K562 (cell line): ENCODE results near the gene KMT2C. TPM values are rescaled to one million over a fixed set of nuclear protein-coding genes. Genes with fewer than 3 reads are reported as not detected.
A peak's percentile ranks its signal among the peaks of the same experiment; 100 is the strongest.

Experiments used
- ATAC-seq: fragments of 200-7000 bp; cut with Tn5 transposase; 3 replicates; pipeline ENCODE4 v1.9.1; 2020; ENCODE audit warnings: moderate library complexity
- BruUV-seq: library from RNA; stranded (reverse); fragments of 400-500 nt; replicated peaks from 2 replicates; lab custom pipeline; 2021; lab: Mats Ljungman, UMichigan
- CTCF ChIA-PET: fragments of 300-600 bp; formaldehyde crosslinking; extraction: SDS; loops from one replicate; lab custom pipeline; 2021; ENCODE audit warnings: low intra/inter-chr PET ratio; lab: Yijun Ruan, JAX
- POLR2A ChIA-PET: fragments of 300-600, 350-650 bp; sonication (Branson Sonifier 250); formaldehyde crosslinking; extraction: SDS; loops from one replicate; lab custom pipeline; 2021; ENCODE audit warnings: antibody characterized with exemption, inconsistent platforms; lab: Yijun Ruan, JAX
- DNase-seq, 4 experiments: peaks; one replicate each; pipeline versions ENCODE4 v3.0.0 to v3.0.0-alpha.2; 2011 to 2018; ENCODE audit warnings: low spot score in 3 of 4, mixed read lengths in 3 of 4; ENCODE audit errors: extremely low read depth in 1 of 4
- FAIRE-seq: peaks from 2 replicates; lab custom pipeline; 2011; peaks lifted over from hg19 to GRCh38; lab: Jason Lieb, UNC
- H2AFZ ChIP-seq: 2 replicates; pipeline ENCODE4 v1.6.0; 2011; ENCODE audit warnings: low read depth, low read length, control low read depth, inconsistent platforms
- H3K27ac ChIP-seq: fragments of 200-600 bp; 3 replicates; pipeline ENCODE4 v1.8.0; 2011; ENCODE audit warnings: low read depth, mild to moderate bottlenecking, control low read depth, inconsistent platforms, low read length, moderate library complexity, mixed read lengths; ENCODE audit errors: extremely low read depth
- H3K27me3 ChIP-seq, 2 experiments: fragments of 300-600 bp in 1 of 2; 2 replicates in 1 of 2; 3 replicates in 1 of 2; pipeline versions ENCODE4 v1.6.0 to v1.8.0; 2011; ENCODE audit warnings: inconsistent platforms in 2 of 2, low read length in 2 of 2, mild to moderate bottlenecking in 1 of 2, mixed read lengths in 1 of 2, moderate library complexity in 1 of 2; ENCODE audit not compliant: control insufficient read depth in 2 of 2, insufficient read depth in 2 of 2
- H3K36me3 ChIP-seq: fragments of 300-600 bp; 3 replicates; pipeline ENCODE4 v1.8.0; 2011; ENCODE audit warnings: mild to moderate bottlenecking, low read length, inconsistent platforms; ENCODE audit not compliant: control insufficient read depth, insufficient read depth
- H3K4me1 ChIP-seq, 2 experiments: fragments of 200-600 bp in 1 of 2; replicated peaks in 1 of 2; 2 replicates in 1 of 2; 3 replicates in 1 of 2; pipeline versions ENCODE4 v1.5.1 to v1.8.0; 2011; ENCODE audit warnings: inconsistent platforms in 2 of 2, low read length in 2 of 2, mild to moderate bottlenecking in 1 of 2, mixed read lengths in 1 of 2, moderate library complexity in 1 of 2; ENCODE audit not compliant: control insufficient read depth in 2 of 2, insufficient read depth in 2 of 2
- H3K4me2 ChIP-seq: 2 replicates; pipeline ENCODE4 v1.6.1; 2011; ENCODE audit warnings: low read length, control low read depth, inconsistent platforms, mixed read lengths; ENCODE audit not compliant: insufficient read depth
- H3K4me3 ChIP-seq: fragments of 200-600 bp; sonication (generic), shearing (Covaris generic); 2 replicates; pipeline ENCODE4 v1.5.1; 2016; ENCODE audit warnings: control low read depth, inconsistent platforms
- H3K79me2 ChIP-seq: fragments of 200-600 bp; 3 replicates; pipeline ENCODE4 v1.8.0; 2011; ENCODE audit warnings: low read length, inconsistent platforms; ENCODE audit not compliant: control insufficient read depth, insufficient read depth
- H3K9ac ChIP-seq, 2 experiments: 2 replicates each; pipeline versions ENCODE4 v1.6.0 to v1.6.1; 2011; ENCODE audit warnings: low read depth in 2 of 2, low read length in 2 of 2, control low read depth in 1 of 2, inconsistent platforms in 1 of 2, mild to moderate bottlenecking in 1 of 2, mixed read lengths in 1 of 2; ENCODE audit not compliant: insufficient read depth in 1 of 2
- H3K9me1 ChIP-seq: one replicate; pipeline ENCODE4 v1.6.0; 2011; ENCODE audit warnings: inconsistent platforms, mild to moderate bottlenecking, low read length, moderate library complexity; ENCODE audit not compliant: control insufficient read depth, insufficient read depth
- H3K9me3 ChIP-seq: replicated peaks from 2 replicates; pipeline ENCODE4 v1.5.1; 2011; ENCODE audit warnings: low read depth, low read length, inconsistent platforms; ENCODE audit not compliant: control insufficient read depth, insufficient read depth
- H4K20me1 ChIP-seq: replicated peaks from 2 replicates; pipeline ENCODE4 v1.6.1; 2011; ENCODE audit warnings: low read length, inconsistent platforms, mixed read lengths; ENCODE audit not compliant: control insufficient read depth, insufficient read depth
- CBX3 ChIP-seq, 2 experiments: IDR thresholded peaks; 1 replicate in 1 of 2; 2 replicates in 1 of 2; pipeline ENCODE4 v1.6.1; 2012; ENCODE audit warnings: inconsistent platforms in 2 of 2, low read length in 2 of 2, borderline replicate concordance in 1 of 2, control low read depth in 1 of 2
- DNMT1 ChIP-seq: fragments of 450-650 bp; IDR thresholded peaks from 2 replicates; pipeline ENCODE4 v1.6.1; 2016; ENCODE audit warnings: antibody characterized with exemption, mild to moderate bottlenecking
- HDAC3 ChIP-seq: fragments of 450-650 bp; IDR thresholded peaks from 2 replicates; pipeline ENCODE4 v1.6.1; 2018; ENCODE audit warnings: borderline replicate concordance, mild to moderate bottlenecking, moderate library complexity; ENCODE audit not compliant: partially characterized antibody
- NFRKB ChIP-seq: fragments of 450-650 bp; IDR thresholded peaks from 2 replicates; pipeline ENCODE4 v1.6.1; 2016; ENCODE audit warnings: low read depth
- SMARCA4 ChIP-seq: fragments of 450-650 bp; IDR thresholded peaks from 2 replicates; pipeline ENCODE4 v1.6.1; 2016
- SRSF7 ChIP-seq: fragments of 200-400 bp; formaldehyde crosslinking; optimal IDR thresholded peaks from 2 replicates; pipeline ENCODE3; 2017; ENCODE audit warnings: mild to moderate bottlenecking, low read depth, low read length
- ZBTB11 ChIP-seq, 3 experiments: fragments of 200-800 bp in 1 of 3; fragments of 250-450 bp in 1 of 3; fragments of 450-650 bp in 1 of 3; sonication (Bioruptor Pico) in 1 of 3; sonication (Bioruptor generic) in 1 of 3; formaldehyde crosslinking in 1 of 3; IDR thresholded peaks; 2 replicates each; pipeline versions ENCODE4 v1.6.1 to v1.8.0; 2016 to 2022; ENCODE audit warnings: mild to moderate bottlenecking in 2 of 3, missing genetic modification characterization in 2 of 3, missing compliant biosample characterization in 1 of 3, moderate library complexity in 1 of 3
- ZNF431 ChIP-seq: sonication (generic); formaldehyde crosslinking; IDR thresholded peaks from 2 replicates; pipeline ENCODE4 v1.8.0; 2022; ENCODE audit warnings: mild to moderate bottlenecking, missing genetic modification reagents
- ZNF699 ChIP-seq: fragments of 250-450 bp; sonication (Bioruptor Pico); IDR thresholded peaks from 2 replicates; pipeline ENCODE4 v1.8.0; 2021; ENCODE audit warnings: mild to moderate bottlenecking, moderate library complexity; ENCODE audit not compliant: insufficient replicate concordance
- WGBS: fragments of 100-300 bp; shearing (Covaris generic); methylation state at CpG from one replicate; pipeline ENCODE4 v1.1.6; 2016; ENCODE audit warnings: low coverage, mixed read lengths; ENCODE audit not compliant: insufficient coverage; ENCODE audit errors: missing lambda C conversion rate; 5-methylcytosine and 5-hydroxymethylcytosine counted together
- in situ Hi-C: fragments of 300-500 bp; cut with MboI; formaldehyde crosslinking; loops from 4 replicates; pipeline ENCODE4 v1.15.0; 2018; ENCODE audit warnings: inconsistent platforms, mixed read lengths
- intact Hi-C: fragments of 100-400 bp; cut with micrococcal nuclease; formaldehyde crosslinking; loops from 2 replicates; pipeline ENCODE4 v1.14.2; 2022
- polyA plus RNA-seq, 8 experiments: library from polyadenylated mRNA; depleted of rRNA in 4 of 8; stranded (reverse) in 5 of 8; unstranded in 3 of 8; fragments of >200 nt; fragmentation: Nextera tagmentation in 2 of 8; fragmentation: Illumina TruSeq in 1 of 8; extraction: Ambion mirVana in 2 of 8; extraction: Trizol in 1 of 8; gene quantifications; 2 replicates each; pipeline versions ENCODE4 v1.2.1 to v1.2.3, GENCODE V29; 2011 to 2014; ENCODE audit warnings: inconsistent platforms in 1 of 8, missing spikeins in 1 of 8
- total RNA-seq, 7 experiments: library from RNA; depleted of rRNA in 6 of 7; stranded (reverse); fragments of >200 nt in 6 of 7; fragmentation: Illumina TruSeq in 2 of 7; extraction: Trizol in 2 of 7; gene quantifications; 2 replicates each; pipeline versions ENCODE4 v1.2.1 to v1.2.3, GENCODE V29; 2011 to 2021; ENCODE audit warnings: low replicate concordance in 1 of 7

KMT2C gene
- total and polyA plus RNA-seq, 9 of the 15 experiments (the other 6 are each of a cell fraction or from before 2014, with no cell fraction given), result 4.9 to 67.8 (median 27.1) TPM

DNA sequence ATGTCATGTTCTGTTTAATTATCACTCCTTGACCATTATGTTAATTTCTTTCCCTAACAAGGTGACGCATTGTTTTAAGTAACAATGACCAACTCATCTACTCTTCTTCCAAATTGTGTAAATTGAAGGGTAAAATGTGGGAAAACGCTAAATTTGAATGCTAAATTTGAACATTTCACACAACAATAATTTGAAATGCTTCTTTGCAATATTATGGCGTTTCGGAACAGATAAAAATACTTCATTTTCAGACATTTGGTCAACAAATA is 29.2 kb upstream of the KMT2C start (continued):
- peak; percentile 18; the same call in 1 of the 2 replicates for TF ChIP-seq NFRKB
- TF ChIP-seq ZNF699 (CRISPR knock-in tag), result no peak
- 0 out of 3 replicates have a peak, but pooled peaks of 1 of the 2 experiments have one; percentile 18 for TF ChIP-seq CBX3 (IDR thresholded peaks at IDR 0.05; ENCODE audit: borderline replicate concordance in 1 of 2, low read length in 2 of 2)
- TF ChIP-seq DNMT1, result 0 out of 2 replicates have a peak, but pooled peaks have one; percentile 37
- TF ChIP-seq SMARCA4, result peak; percentile 61; the same call in 1 of the 2 replicates

DNA sequence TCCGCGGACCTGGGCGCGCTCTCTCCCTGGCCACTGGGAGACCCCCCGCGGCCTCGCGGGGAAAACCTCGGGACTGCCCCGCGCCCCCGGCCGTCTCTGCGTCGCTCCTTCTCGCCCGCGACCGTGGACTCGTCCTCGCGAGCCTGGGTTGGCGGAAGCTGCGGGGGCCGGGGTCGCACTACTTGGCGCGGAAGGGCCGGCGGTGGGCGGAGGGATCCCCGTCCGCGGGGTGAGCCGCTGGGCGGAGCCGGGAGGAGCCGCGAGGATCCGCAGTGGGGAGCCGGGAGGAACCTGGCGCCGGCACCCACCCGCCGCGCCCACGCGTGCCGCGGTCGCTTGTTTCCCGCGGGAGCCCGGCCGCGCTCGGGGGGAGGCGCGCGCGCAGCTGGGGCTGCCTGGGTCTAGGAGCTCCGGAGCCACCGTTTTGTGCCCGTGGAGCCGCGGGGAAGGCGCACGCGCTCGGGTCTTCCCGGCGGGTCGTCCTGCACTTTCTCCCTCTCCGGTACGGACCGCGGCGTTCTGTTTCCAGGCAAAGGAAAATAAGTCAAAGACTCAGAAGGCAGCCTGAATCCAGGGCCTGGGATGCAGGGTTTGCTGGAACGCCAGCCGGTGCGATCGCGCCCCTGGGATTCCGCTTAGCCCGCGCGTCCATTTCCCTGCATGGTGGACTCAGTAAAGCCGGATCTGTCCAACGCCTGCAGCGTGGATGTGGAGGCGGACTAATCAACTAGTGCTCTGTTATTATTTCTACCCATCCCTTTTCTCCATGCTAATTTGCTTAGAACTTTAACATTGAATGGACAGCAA is 28.7 kb upstream of the KMT2C start:
- BruUV-seq, result TSS peak; percentile 89
- Histone ChIP-seq H3K9me1 (no peaks in the 10 kb centered on the region), H4K20me1 (no peaks in the 10 kb centered on the region), H3K79me2 (peaks cover 18% of the 10 kb centered on the region), H3K36me3 (no peaks in the 10 kb centered on the region), H3K9ac (peak overlapping the region; percentile 96 to 98), H3K4me3 (peak overlapping the region; percentile 99), H2AFZ (peak overlapping the region; percentile 97), H3K27ac (peak overlapping the region; percentile 99), H3K9me3 (no peaks in the 10 kb centered on the region; the same call in 1 of the 2 replicates), H3K27me3 (no peaks in the 10 kb centered on the region), H3K4me2 (peak overlapping the region; percentile 89), H3K4me1 (peaks cover 17 to 19% of the 10 kb centered on the region in 2 experiments)
- peak; percentile 65 for FAIRE-seq
- in situ Hi-C loops, result no loop called here
- ChIA-PET CTCF (no interaction called here), POLR2A (interaction anchor here (0.6 to 1.6 kb wide), 11 partner anchors 10 to 109 kb away, joined by 3 to 5 read pairs (median 3); no protein-coding TSS in a partner anchor)
- peak; percentile 88 to 98 (median 96) for DNase-seq
- intact Hi-C loops, result loop anchor here (10.0 kb wide), 1 partner anchor 120 kb away; no protein-coding TSS in a partner anchor
- under 1% methylated on average over 79 of the region's 91 CpGs for WGBS
- peak; percentile 73 for ATAC-seq
- TF ChIP-seq ZBTB11 (CRISPR knock-in tag; IDR thresholded peaks at IDR 0.05) (peak in 1 of 3 experiments; percentile 65; a peak in 2 of 6 replicates), ZNF431 (CRISPR knock-in tag) (peak; percentile 6; the same call in 1 of the 2 replicates), SRSF7 (peak; percentile 86), HDAC3 (no peak)
